CD4-positive, alpha-beta T cell (primary cell): ENCODE results near the gene ADGRG2. TPM values are rescaled to one million over a fixed set of nuclear protein-coding genes. Genes with fewer than 3 reads are reported as not detected.

Experiments
- ATAC-seq: fragments of 200-7000 bp; cut with Tn5 transposase; one replicate; pipeline ENCODE4 v1.10.0; 2022; ENCODE audit warnings: mild to moderate bottlenecking; ENCODE audit not compliant: poor library complexity
- CTCF ChIA-PET: fragments of 350-600 bp; sonication (Branson Sonifier 250); formaldehyde crosslinking; loops from one replicate; lab custom pipeline; 2021; ENCODE audit warnings: antibody characterized with exemption, inconsistent platforms; lab: Charles Lee
- POLR2A ChIA-PET: fragments of 350-600 bp; sonication (Branson Sonifier 250); formaldehyde crosslinking; loops from one replicate; lab custom pipeline; 2021; ENCODE audit warnings: antibody characterized with exemption, inconsistent platforms; lab: Charles Lee
- DNase-seq, 14 experiments: peaks; one replicate each; pipeline ENCODE4 v3.0.0-alpha.2; 2013 to 2020; ENCODE audit warnings: mixed read lengths in 2 of 14
- H3K27ac ChIP-seq, 2 donors: one replicate each; pipeline versions ENCODE4 v1.5.1 to v1.7.0; 2013; ENCODE audit warnings: low read length in 2 of 2, low read depth in 1 of 2, mild to moderate bottlenecking in 1 of 2
- H3K27me3 ChIP-seq, 2 experiments: 1 replicate in 1 of 2; 2 replicates in 1 of 2; pipeline versions ENCODE4 v1.6.1 to v1.7.0; 2013; ENCODE audit warnings: low read length in 2 of 2, control low read depth in 1 of 2, mild to moderate bottlenecking in 1 of 2, moderate library complexity in 1 of 2; ENCODE audit not compliant: insufficient read depth in 2 of 2, control insufficient read depth in 1 of 2
- H3K36me3 ChIP-seq: one replicate; pipeline ENCODE4 v1.6.1; 2013; ENCODE audit warnings: low read length, control low read depth; ENCODE audit not compliant: insufficient read depth
- H3K4me1 ChIP-seq: one replicate; pipeline ENCODE4 v1.6.1; 2013; ENCODE audit warnings: low read length, control low read depth; ENCODE audit not compliant: insufficient read depth
- H3K4me3 ChIP-seq: one replicate; pipeline ENCODE4 v1.5.1; 2013; ENCODE audit warnings: mild to moderate bottlenecking, low read length, moderate library complexity
- H3K9me3 ChIP-seq, 2 experiments: 1 replicate in 1 of 2; 2 replicates in 1 of 2; pipeline versions ENCODE4 v1.6.1 to v1.7.0; 2013; ENCODE audit warnings: low read length in 2 of 2, mild to moderate bottlenecking in 2 of 2, control low read depth in 1 of 2, moderate library complexity in 1 of 2; ENCODE audit not compliant: control insufficient read depth in 1 of 2, insufficient read depth in 1 of 2
- H3K27ac Mint-ChIP-seq: one replicate; pipeline ENCODE4 v1.8.0; 2020; ENCODE audit warnings: mixed read lengths
- H3K27me3 Mint-ChIP-seq: one replicate; pipeline ENCODE4 v1.8.0; 2021; ENCODE audit warnings: mixed read lengths
- H3K36me3 Mint-ChIP-seq: one replicate; pipeline ENCODE4 v1.8.0; 2021; ENCODE audit warnings: low read depth, mixed read lengths
- H3K4me1 Mint-ChIP-seq: one replicate; pipeline ENCODE4 v1.8.0; 2021; ENCODE audit warnings: low read depth, mixed read lengths
- H3K4me3 Mint-ChIP-seq: one replicate; pipeline ENCODE4 v1.8.0; 2020; ENCODE audit warnings: mild to moderate bottlenecking, mixed read lengths
- H3K9me3 Mint-ChIP-seq: one replicate; pipeline ENCODE4 v1.8.0; 2020; ENCODE audit warnings: mixed read lengths
- intact Hi-C, 2 experiments: fragments of 100-400 bp; cut with DNase I in 1 of 2; cut with micrococcal nuclease in 1 of 2; formaldehyde crosslinking; loops; one replicate each; pipeline versions ENCODE4 v1.15.1 to v1.9.0; 2023 to 2025; cut with DNase I, micrococcal nuclease
- total RNA-seq, 174 experiments: library from RNA in 2 of 174; stranded (reverse) in 2 of 174; gene quantifications; one replicate each; pipeline ENCODE4 v1.2.3 and lab custom pipeline; 2021 to 2026
- TF ChIP-seq, protein P1 (sequence below): fragments of 200-600 bp; IDR thresholded peaks from one replicate; pipeline ENCODE4 v1.8.0; 2022; ENCODE audit warnings: antibody characterized with exemption, mild to moderate bottlenecking

ADGRG2 gene
- total RNA-seq, 2 experiments from 2014 or later = not detected

DNA sequence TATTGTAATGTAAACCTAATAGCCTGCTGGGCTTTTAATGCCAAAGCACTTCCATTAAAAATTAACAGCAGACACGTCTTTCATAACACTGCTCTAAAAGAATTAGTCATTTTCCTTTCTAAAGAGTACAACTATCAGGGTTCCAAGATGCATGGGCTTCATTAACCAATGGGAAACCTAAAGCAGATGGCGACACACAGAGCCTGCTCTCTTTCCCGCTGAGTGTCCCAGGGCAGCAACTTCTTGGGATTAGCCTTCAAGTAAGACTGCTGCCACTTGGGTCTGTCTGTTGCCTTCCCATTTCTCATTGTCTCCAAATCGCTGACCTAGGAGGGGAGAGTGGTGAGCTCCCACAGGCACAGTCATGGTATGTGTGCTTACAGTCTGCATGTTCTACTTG is 124.4 kb downstream of the ADGRG2 start:
- ATAC-seq (no peak), DNase-seq (no peak)
- Mint-ChIP-seq H3K27ac (no peak overlapping the region), H3K4me3 (no peak overlapping the region), H3K27me3 (no peaks in the 10 kb centered on the region), H3K4me1 (no peaks in the 10 kb centered on the region), H3K36me3 (no peaks in the 10 kb centered on the region), H3K9me3 (no peaks in the 10 kb centered on the region)
- intact Hi-C loops = no loop called here
- Histone ChIP-seq H3K4me3 (no peak overlapping the region), H3K27ac (no peak overlapping the region), H3K9me3 (no peaks in the 10 kb centered on the region), H3K4me1 (no peaks in the 10 kb centered on the region), H3K36me3 (no peaks in the 10 kb centered on the region), H3K27me3 (no peaks in the 10 kb centered on the region)
- ChIA-PET CTCF (no interaction called here), POLR2A (no interaction called here)
- TF ChIP-seq, protein P1, sequence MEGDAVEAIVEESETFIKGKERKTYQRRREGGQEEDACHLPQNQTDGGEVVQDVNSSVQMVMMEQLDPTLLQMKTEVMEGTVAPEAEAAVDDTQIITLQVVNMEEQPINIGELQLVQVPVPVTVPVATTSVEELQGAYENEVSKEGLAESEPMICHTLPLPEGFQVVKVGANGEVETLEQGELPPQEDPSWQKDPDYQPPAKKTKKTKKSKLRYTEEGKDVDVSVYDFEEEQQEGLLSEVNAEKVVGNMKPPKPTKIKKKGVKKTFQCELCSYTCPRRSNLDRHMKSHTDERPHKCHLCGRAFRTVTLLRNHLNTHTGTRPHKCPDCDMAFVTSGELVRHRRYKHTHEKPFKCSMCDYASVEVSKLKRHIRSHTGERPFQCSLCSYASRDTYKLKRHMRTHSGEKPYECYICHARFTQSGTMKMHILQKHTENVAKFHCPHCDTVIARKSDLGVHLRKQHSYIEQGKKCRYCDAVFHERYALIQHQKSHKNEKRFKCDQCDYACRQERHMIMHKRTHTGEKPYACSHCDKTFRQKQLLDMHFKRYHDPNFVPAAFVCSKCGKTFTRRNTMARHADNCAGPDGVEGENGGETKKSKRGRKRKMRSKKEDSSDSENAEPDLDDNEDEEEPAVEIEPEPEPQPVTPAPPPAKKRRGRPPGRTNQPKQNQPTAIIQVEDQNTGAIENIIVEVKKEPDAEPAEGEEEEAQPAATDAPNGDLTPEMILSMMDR = no peak

DNA sequence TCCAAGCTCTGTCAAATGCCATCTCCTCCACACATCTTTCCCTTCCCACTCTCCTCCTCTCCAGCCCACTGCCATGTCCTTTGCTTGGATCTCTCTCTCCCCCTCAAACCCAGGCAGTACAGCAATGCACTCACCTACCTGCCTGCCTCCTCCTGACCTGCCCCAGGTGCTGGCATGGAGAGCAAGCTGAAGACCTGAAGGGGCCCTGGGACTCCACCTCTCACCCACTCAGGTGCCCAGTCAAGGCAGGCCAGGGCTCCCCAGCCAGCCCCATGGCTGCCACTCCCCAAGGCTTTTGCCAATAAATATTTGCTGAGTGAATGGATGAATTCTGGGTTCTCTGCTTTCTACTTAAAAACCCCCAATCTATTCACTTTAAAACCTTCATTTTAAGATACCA is 125.7 kb downstream of the ADGRG2 start:
- no peaks in the 10 kb centered on the region for H3K4me1 ChIP-seq
- TF ChIP-seq, protein P1 = no peak
- H3K9me3 ChIP-seq = no peaks in the 10 kb centered on the region
- intact Hi-C loops = no loop called here
- no peaks in the 10 kb centered on the region for H3K27me3 ChIP-seq
- ATAC-seq (no peak), DNase-seq (no peak)
- Mint-ChIP-seq H3K4me1 (no peaks in the 10 kb centered on the region), H3K27ac (no peak overlapping the region), H3K9me3 (no peaks in the 10 kb centered on the region), H3K27me3 (no peaks in the 10 kb centered on the region), H3K36me3 (no peaks in the 10 kb centered on the region), H3K4me3 (no peak overlapping the region)
- no peaks in the 10 kb centered on the region for H3K36me3 ChIP-seq
- H3K4me3 ChIP-seq = no peak overlapping the region
- CTCF ChIA-PET = no interaction called here
- POLR2A ChIA-PET = no interaction called here
- no peak overlapping the region for H3K27ac ChIP-seq

DNA sequence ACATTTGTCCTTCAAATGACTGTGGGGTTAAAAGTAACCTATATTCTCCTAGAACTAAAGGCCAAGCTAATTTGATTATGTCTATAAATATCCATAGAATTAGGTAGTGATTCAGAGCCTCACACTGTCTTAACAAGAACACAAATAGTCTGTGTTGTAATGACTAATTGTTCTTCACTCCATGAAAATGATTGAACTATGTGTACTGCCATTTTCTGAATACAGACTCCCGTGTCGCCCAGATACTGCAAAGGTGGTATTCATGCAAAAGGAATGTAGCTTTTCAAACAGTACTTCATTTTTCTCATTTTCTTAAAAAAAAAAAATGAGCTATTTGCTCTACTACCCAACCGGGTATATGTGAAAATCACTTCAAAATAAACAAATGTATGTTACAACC is 127.0 kb downstream of the ADGRG2 start:
- Histone ChIP-seq H3K27ac (no peak overlapping the region), H3K4me1 (no peaks in the 10 kb centered on the region), H3K9me3 (no peaks in the 10 kb centered on the region), H3K36me3 (no peaks in the 10 kb centered on the region), H3K4me3 (no peak overlapping the region), H3K27me3 (no peaks in the 10 kb centered on the region)
- Mint-ChIP-seq H3K4me3 (no peak overlapping the region), H3K27ac (no peak overlapping the region), H3K9me3 (no peaks in the 10 kb centered on the region), H3K36me3 (no peaks in the 10 kb centered on the region), H3K4me1 (no peaks in the 10 kb centered on the region), H3K27me3 (no peaks in the 10 kb centered on the region)
- ATAC-seq (no peak), DNase-seq (no peak)
- intact Hi-C loops = no loop called here
- ChIA-PET POLR2A (no interaction called here), CTCF (no interaction called here)
- TF ChIP-seq, protein P1 = no peak
